OCI-LY3 (cell line): Measurements from ENCODE around the gene OOSP1.

ENCODE experiments used
- EZH2phosphoT487 ChIP-seq: fragments of 200-600 bp; shearing (Covaris generic); IDR thresholded peaks from 2 replicates; pipeline ENCODE4 v1.6.1; 2018; ENCODE audit warnings: antibody characterized with exemption, mixed run types, low read depth
- TF ChIP-seq, protein P1 (sequence below): fragments of 200-600, 300-600 bp; sonication (generic); IDR thresholded peaks from 2 replicates; pipeline ENCODE4 v1.5.1; 2014; ENCODE audit warnings: antibody characterized with exemption, low read length, low read depth

DNA sequence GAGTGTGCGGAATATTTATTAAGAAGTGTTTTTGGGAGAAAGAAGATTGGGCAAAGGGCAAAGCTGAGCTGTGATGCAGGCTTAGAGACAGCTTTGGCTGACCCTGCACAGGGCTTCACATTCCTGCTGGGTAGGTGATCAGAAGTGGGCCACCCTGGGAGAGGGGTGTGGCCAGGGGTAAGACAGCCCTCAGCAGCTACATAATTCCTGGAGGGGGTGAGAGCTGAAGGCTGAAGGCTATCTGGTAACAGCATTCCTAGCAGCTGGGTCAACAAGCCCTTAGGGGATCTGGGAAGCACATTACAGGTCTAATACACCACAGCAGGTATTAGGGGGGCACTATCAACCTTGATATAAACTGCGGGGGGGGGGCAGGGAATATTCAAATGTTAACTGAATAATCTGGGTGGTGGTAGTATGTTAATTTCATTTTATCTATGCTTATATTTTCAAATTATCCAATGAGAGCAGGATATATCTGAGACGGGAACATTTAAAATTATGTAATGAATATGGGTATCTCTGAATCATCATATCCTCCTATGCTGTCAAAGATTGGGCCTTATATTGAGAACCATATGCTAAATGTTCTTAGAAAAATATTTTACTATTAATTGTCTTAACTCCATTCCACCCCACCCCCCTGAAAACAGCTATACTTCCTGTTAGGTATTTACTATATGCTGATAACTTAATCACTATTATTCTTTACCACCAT lies 5.9 kb downstream of the OOSP1 start:
- TF ChIP-seq, protein P1, sequence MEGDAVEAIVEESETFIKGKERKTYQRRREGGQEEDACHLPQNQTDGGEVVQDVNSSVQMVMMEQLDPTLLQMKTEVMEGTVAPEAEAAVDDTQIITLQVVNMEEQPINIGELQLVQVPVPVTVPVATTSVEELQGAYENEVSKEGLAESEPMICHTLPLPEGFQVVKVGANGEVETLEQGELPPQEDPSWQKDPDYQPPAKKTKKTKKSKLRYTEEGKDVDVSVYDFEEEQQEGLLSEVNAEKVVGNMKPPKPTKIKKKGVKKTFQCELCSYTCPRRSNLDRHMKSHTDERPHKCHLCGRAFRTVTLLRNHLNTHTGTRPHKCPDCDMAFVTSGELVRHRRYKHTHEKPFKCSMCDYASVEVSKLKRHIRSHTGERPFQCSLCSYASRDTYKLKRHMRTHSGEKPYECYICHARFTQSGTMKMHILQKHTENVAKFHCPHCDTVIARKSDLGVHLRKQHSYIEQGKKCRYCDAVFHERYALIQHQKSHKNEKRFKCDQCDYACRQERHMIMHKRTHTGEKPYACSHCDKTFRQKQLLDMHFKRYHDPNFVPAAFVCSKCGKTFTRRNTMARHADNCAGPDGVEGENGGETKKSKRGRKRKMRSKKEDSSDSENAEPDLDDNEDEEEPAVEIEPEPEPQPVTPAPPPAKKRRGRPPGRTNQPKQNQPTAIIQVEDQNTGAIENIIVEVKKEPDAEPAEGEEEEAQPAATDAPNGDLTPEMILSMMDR = no peak
- TF ChIP-seq EZH2phosphoT487 = no peak
